ENCODE results near the gene PUSL1. TPM values are rescaled to one million over a fixed set of nuclear protein-coding genes. Genes with fewer than 3 reads are reported as not detected.

Gene PUSL1
- total and polyA plus RNA-seq, 2 donors (not counting 1 experiment from before 2014, with no cell fraction given) = 15.7 to 25.8 TPM

DNA sequence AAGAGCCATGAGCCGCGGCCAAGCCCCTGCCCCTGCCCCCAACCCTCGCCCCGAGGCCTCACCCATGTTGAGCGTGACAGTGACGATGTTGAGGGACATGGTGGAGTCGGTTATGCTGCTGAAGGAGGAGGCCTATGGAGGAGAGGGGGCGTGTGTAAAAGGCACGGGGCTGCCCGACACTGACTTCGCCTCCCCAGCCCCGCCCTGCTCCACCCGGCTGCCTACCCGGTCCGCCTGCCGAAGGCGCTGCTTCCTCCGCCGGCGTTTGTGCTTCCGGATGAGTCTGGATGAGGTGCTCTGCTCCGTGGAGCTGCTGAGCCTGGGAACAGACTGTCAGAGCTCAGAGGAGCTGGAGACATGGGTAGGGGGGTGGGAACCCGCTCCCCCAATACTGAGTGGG lies 31.8 kb downstream of the PUSL1 start:
- Histone ChIP-seq H3K4me1 (ENCODE audit: control insufficient read depth in 2 of 2, insufficient read depth in 2 of 2, low read length in 2 of 2) (no peaks in the 10 kb centered on the region), H3K36me3 (replicated peaks in 1 of 2; ENCODE audit: control extremely low read depth in 1 of 2, control insufficient read depth in 1 of 2, extremely low read depth in 1 of 2, insufficient read depth in 2 of 2, low read length in 1 of 2) (peaks cover 0 to 12% of the 10 kb centered on the region in 2 experiments), H3K4me2 (replicated peaks; ENCODE audit: low read depth, low read length, poor library complexity, severe bottlenecking) (no peak overlapping the region), H4K20me1 (ENCODE audit: control insufficient read depth, insufficient read depth, low read length, poor library complexity, severe bottlenecking) (peaks cover 17% of the 10 kb centered on the region), H3K9me3 (ENCODE audit: control extremely low read depth in 1 of 3, control insufficient read depth in 2 of 3, insufficient read depth in 1 of 3, low read length in 2 of 3) (peaks cover 0 to 7% (median 0%) of the 10 kb centered on the region in 3 donors), H2AFZ (ENCODE audit: insufficient read depth, low read depth, low read length, poor library complexity, severe bottlenecking) (no peak overlapping the region), H3K79me2 (ENCODE audit: control insufficient read depth, insufficient read depth, low read length) (peaks cover 3% of the 10 kb centered on the region), H3K27me3 (replicated peaks in 1 of 4; ENCODE audit: control extremely low read depth in 1 of 4, control insufficient read depth in 3 of 4, insufficient read depth in 4 of 4, low read length in 3 of 4) (no peaks in the 10 kb centered on the region), H3K9ac (ENCODE audit: low read length) (no peak overlapping the region), H3K4me3 (ENCODE audit: control extremely low read depth in 1 of 5, extremely low read depth in 1 of 5, insufficient read depth in 1 of 5, low read depth in 2 of 5, low read length in 4 of 5) (no peak overlapping the region), H3K27ac (ENCODE audit: low read length in 2 of 2) (no peak overlapping the region)
- H3K4me3 Mint-ChIP-seq = no peak overlapping the region
- ChIA-PET POLR2A (no interaction called here), CTCF (no interaction called here)
- 98% methylated on average over 21 of the region's 23 CpGs for WGBS (ENCODE audit: insufficient coverage)
- no peak for TF ChIP-seq EZH2 (IDR thresholded peaks at IDR 0.05; ENCODE audit: borderline replicate concordance, insufficient read depth, low read depth, low read length, poor library complexity, severe bottlenecking)
- TF ChIP-seq, protein P1, sequence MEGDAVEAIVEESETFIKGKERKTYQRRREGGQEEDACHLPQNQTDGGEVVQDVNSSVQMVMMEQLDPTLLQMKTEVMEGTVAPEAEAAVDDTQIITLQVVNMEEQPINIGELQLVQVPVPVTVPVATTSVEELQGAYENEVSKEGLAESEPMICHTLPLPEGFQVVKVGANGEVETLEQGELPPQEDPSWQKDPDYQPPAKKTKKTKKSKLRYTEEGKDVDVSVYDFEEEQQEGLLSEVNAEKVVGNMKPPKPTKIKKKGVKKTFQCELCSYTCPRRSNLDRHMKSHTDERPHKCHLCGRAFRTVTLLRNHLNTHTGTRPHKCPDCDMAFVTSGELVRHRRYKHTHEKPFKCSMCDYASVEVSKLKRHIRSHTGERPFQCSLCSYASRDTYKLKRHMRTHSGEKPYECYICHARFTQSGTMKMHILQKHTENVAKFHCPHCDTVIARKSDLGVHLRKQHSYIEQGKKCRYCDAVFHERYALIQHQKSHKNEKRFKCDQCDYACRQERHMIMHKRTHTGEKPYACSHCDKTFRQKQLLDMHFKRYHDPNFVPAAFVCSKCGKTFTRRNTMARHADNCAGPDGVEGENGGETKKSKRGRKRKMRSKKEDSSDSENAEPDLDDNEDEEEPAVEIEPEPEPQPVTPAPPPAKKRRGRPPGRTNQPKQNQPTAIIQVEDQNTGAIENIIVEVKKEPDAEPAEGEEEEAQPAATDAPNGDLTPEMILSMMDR (IDR thresholded peaks at IDR 0.05) = no peak
- H3K27ac Mint-ChIP-seq = no peak overlapping the region
- H3K27me3 Mint-ChIP-seq = no peaks in the 10 kb centered on the region
- DNase-seq = no peak
- no peaks in the 10 kb centered on the region for H3K4me1 Mint-ChIP-seq
- intact Hi-C loops (cut with micrococcal nuclease) = no loop called here
- no peak for ATAC-seq (ENCODE audit: low read depth)
- H3K9me3 Mint-ChIP-seq (ENCODE audit: insufficient read depth) = no peaks in the 10 kb centered on the region

DNA sequence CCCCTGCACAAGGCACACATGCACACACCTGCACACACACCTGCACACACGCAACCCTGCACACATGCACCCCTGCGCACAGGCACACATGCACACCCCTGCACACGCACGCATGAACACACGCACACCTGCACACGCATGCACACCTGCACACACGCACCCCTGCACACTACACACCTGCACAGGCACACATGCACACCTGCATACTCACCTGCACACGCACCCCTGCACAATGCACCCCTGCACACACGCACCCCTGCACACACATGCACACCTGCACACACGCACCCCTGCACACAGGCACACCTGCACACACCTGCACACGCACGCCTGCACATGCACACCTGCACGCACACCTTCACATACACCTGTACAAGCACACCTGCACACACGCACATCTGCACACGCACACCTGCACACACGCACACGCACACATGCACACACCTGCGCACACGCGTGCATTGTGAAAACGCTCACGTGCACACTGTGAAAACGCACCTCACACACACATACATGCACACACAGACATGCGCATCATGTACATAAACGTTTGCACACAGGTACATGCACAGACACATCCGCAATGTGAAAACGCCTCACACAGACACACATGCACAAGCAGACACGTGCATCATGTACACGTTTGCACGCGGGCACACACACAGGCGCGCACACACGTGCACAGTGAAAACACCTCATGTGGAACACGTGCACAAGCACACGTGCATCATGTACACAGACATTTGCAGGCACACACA lies 32.6 kb downstream of the PUSL1 start:
- Histone ChIP-seq H3K9me3 (ENCODE audit: control extremely low read depth in 1 of 3, control insufficient read depth in 2 of 3, insufficient read depth in 1 of 3, low read length in 2 of 3) (peaks cover 0 to 7% (median 0%) of the 10 kb centered on the region in 3 donors), H3K27me3 (replicated peaks in 1 of 4; ENCODE audit: control extremely low read depth in 1 of 4, control insufficient read depth in 3 of 4, insufficient read depth in 4 of 4, low read length in 3 of 4) (no peaks in the 10 kb centered on the region), H3K27ac (ENCODE audit: low read length in 2 of 2) (no peak overlapping the region), H3K4me1 (ENCODE audit: control insufficient read depth in 2 of 2, insufficient read depth in 2 of 2, low read length in 2 of 2) (no peaks in the 10 kb centered on the region), H3K4me2 (replicated peaks; ENCODE audit: low read depth, low read length, poor library complexity, severe bottlenecking) (no peak overlapping the region), H3K9ac (ENCODE audit: low read length) (no peak overlapping the region), H2AFZ (ENCODE audit: insufficient read depth, low read depth, low read length, poor library complexity, severe bottlenecking) (no peak overlapping the region), H3K79me2 (ENCODE audit: control insufficient read depth, insufficient read depth, low read length) (peaks cover 9% of the 10 kb centered on the region), H4K20me1 (ENCODE audit: control insufficient read depth, insufficient read depth, low read length, poor library complexity, severe bottlenecking) (peaks cover 25% of the 10 kb centered on the region), H3K36me3 (replicated peaks in 1 of 2; ENCODE audit: control extremely low read depth in 1 of 2, control insufficient read depth in 1 of 2, extremely low read depth in 1 of 2, insufficient read depth in 2 of 2, low read length in 1 of 2) (peaks cover 0 to 12% of the 10 kb centered on the region in 2 experiments), H3K4me3 (ENCODE audit: control extremely low read depth in 1 of 5, extremely low read depth in 1 of 5, insufficient read depth in 1 of 5, low read depth in 2 of 5, low read length in 4 of 5) (no peak overlapping the region)
- DNase-seq (no peak), ATAC-seq (ENCODE audit: low read depth) (no peak)
- Mint-ChIP-seq H3K4me3 (no peak overlapping the region), H3K27me3 (no peaks in the 10 kb centered on the region), H3K9me3 (ENCODE audit: insufficient read depth) (no peaks in the 10 kb centered on the region), H3K4me1 (no peaks in the 10 kb centered on the region), H3K27ac (no peak overlapping the region)
- no peak for TF ChIP-seq EZH2 (IDR thresholded peaks at IDR 0.05; ENCODE audit: borderline replicate concordance, insufficient read depth, low read depth, low read length, poor library complexity, severe bottlenecking)
- TF ChIP-seq, protein P1 (IDR thresholded peaks at IDR 0.05) = no peak
- CTCF ChIA-PET = no interaction called here
- intact Hi-C loops (cut with micrococcal nuclease) = no loop called here
- POLR2A ChIA-PET = no interaction called here
- 95% methylated on average over 35 of the region's 36 CpGs for WGBS (ENCODE audit: insufficient coverage)

Measured in B cell (primary cell).